ENCODE data around the gene ZNF628.

The ZNF628 gene

GRCh38 chr19:55476100-55476775 is at the start of gene ZNF628:
ZNF628 (plus strand) TSS chr19:55476617; CDS start chr19:55479911, 3,294 bp downstream.
- no peaks in the 10 kb centered on the region for H3K27me3 ChIP-seq (ENCODE audit: control insufficient read depth, insufficient read depth, low read length)
- H3K4me3 ChIP-seq (ENCODE audit: low read depth, low read length), result peak within 1 kb of the TSS; percentile 74
- peaks cover 12% of the 10 kb centered on the region for H3K4me1 ChIP-seq (ENCODE audit: control insufficient read depth, insufficient read depth, low read length)
- H3K9me3 ChIP-seq (ENCODE audit: control insufficient read depth, insufficient read depth, low read length), result no peaks in the 10 kb centered on the region
- H3K9ac ChIP-seq (ENCODE audit: low read depth, low read length), result peak within 1 kb of the TSS; percentile 61
- no peaks in the 10 kb centered on the region for H3K36me3 ChIP-seq (ENCODE audit: control insufficient read depth, insufficient read depth, low read length)

- Histone ChIP-seq H3K9me3 (ENCODE audit: control insufficient read depth, insufficient read depth, low read length) (no peaks in the 10 kb centered on the region), H3K9ac (ENCODE audit: low read depth, low read length) (no peak overlapping the region), H3K27me3 (ENCODE audit: control insufficient read depth, insufficient read depth, low read length) (peaks cover 3% of the 10 kb centered on the region), H3K4me3 (ENCODE audit: low read depth, low read length) (no peak overlapping the region), H3K4me1 (ENCODE audit: control insufficient read depth, insufficient read depth, low read length) (no peaks in the 10 kb centered on the region), H3K36me3 (ENCODE audit: control insufficient read depth, insufficient read depth, low read length) (no peaks in the 10 kb centered on the region)
Measured at GRCh38 chr19:55431183-55431582, 45.2 kb upstream of the ZNF628 start.

GRCh38 chr19:55432241-55432959 is 44.0 kb upstream of the ZNF628 start:
- Histone ChIP-seq H3K9me3 (ENCODE audit: control insufficient read depth, insufficient read depth, low read length) (no peaks in the 10 kb centered on the region), H3K36me3 (ENCODE audit: control insufficient read depth, insufficient read depth, low read length) (no peaks in the 10 kb centered on the region), H3K9ac (ENCODE audit: low read depth, low read length) (no peak overlapping the region), H3K4me1 (ENCODE audit: control insufficient read depth, insufficient read depth, low read length) (no peaks in the 10 kb centered on the region), H3K4me3 (ENCODE audit: low read depth, low read length) (no peak overlapping the region), H3K27me3 (ENCODE audit: control insufficient read depth, insufficient read depth, low read length) (peaks cover 3% of the 10 kb centered on the region)

- H3K4me1 ChIP-seq (ENCODE audit: control insufficient read depth, insufficient read depth, low read length), result no peaks in the 10 kb centered on the region
- no peaks in the 10 kb centered on the region for H3K36me3 ChIP-seq (ENCODE audit: control insufficient read depth, insufficient read depth, low read length)
- no peak overlapping the region for H3K4me3 ChIP-seq (ENCODE audit: low read depth, low read length)
- no peaks in the 10 kb centered on the region for H3K9me3 ChIP-seq (ENCODE audit: control insufficient read depth, insufficient read depth, low read length)
- H3K9ac ChIP-seq (ENCODE audit: low read depth, low read length), result no peak overlapping the region
- peaks cover 6% of the 10 kb centered on the region for H3K27me3 ChIP-seq (ENCODE audit: control insufficient read depth, insufficient read depth, low read length)
Measured at GRCh38 chr19:55433292-55433691, 43.1 kb upstream of the ZNF628 start.

- Histone ChIP-seq H3K4me1 (ENCODE audit: control insufficient read depth, insufficient read depth, low read length) (no peaks in the 10 kb centered on the region), H3K9ac (ENCODE audit: low read depth, low read length) (no peak overlapping the region), H3K36me3 (ENCODE audit: control insufficient read depth, insufficient read depth, low read length) (no peaks in the 10 kb centered on the region), H3K4me3 (ENCODE audit: low read depth, low read length) (no peak overlapping the region), H3K9me3 (ENCODE audit: control insufficient read depth, insufficient read depth, low read length) (no peaks in the 10 kb centered on the region), H3K27me3 (ENCODE audit: control insufficient read depth, insufficient read depth, low read length) (peaks cover 18% of the 10 kb centered on the region)
Measured at GRCh38 chr19:55434356-55434919, 42.0 kb upstream of the ZNF628 start.

- H3K27me3 ChIP-seq (ENCODE audit: control insufficient read depth, insufficient read depth, low read length), result peaks cover 23% of the 10 kb centered on the region
- no peak overlapping the region for H3K4me3 ChIP-seq (ENCODE audit: low read depth, low read length)
- no peak overlapping the region for H3K9ac ChIP-seq (ENCODE audit: low read depth, low read length)
- H3K9me3 ChIP-seq (ENCODE audit: control insufficient read depth, insufficient read depth, low read length), result no peaks in the 10 kb centered on the region
- no peaks in the 10 kb centered on the region for H3K4me1 ChIP-seq (ENCODE audit: control insufficient read depth, insufficient read depth, low read length)
- H3K36me3 ChIP-seq (ENCODE audit: control insufficient read depth, insufficient read depth, low read length), result no peaks in the 10 kb centered on the region
Measured at GRCh38 chr19:55435020-55435419, 41.4 kb upstream of the ZNF628 start.

- Histone ChIP-seq H3K9me3 (ENCODE audit: control insufficient read depth, insufficient read depth, low read length) (no peaks in the 10 kb centered on the region), H3K36me3 (ENCODE audit: control insufficient read depth, insufficient read depth, low read length) (no peaks in the 10 kb centered on the region), H3K27me3 (ENCODE audit: control insufficient read depth, insufficient read depth, low read length) (peaks cover 37% of the 10 kb centered on the region), H3K9ac (ENCODE audit: low read depth, low read length) (no peak overlapping the region), H3K4me1 (ENCODE audit: control insufficient read depth, insufficient read depth, low read length) (peaks cover 6% of the 10 kb centered on the region), H3K4me3 (ENCODE audit: low read depth, low read length) (no peak overlapping the region)
Measured at GRCh38 chr19:55436847-55437246, 39.6 kb upstream of the ZNF628 start.

- peaks cover 36% of the 10 kb centered on the region for H3K27me3 ChIP-seq (ENCODE audit: control insufficient read depth, insufficient read depth, low read length)
Measured at GRCh38 chr19:55437410-55437809, 39.0 kb upstream of the ZNF628 start.

GRCh38 chr19:55439052-55439451 is 37.4 kb upstream of the ZNF628 start:
- Histone ChIP-seq H3K9me3 (ENCODE audit: control insufficient read depth, insufficient read depth, low read length) (no peaks in the 10 kb centered on the region), H3K4me3 (ENCODE audit: low read depth, low read length) (no peak overlapping the region), H3K27me3 (ENCODE audit: control insufficient read depth, insufficient read depth, low read length) (peaks cover 49% of the 10 kb centered on the region), H3K9ac (ENCODE audit: low read depth, low read length) (no peak overlapping the region), H3K4me1 (ENCODE audit: control insufficient read depth, insufficient read depth, low read length) (peaks cover 6% of the 10 kb centered on the region), H3K36me3 (ENCODE audit: control insufficient read depth, insufficient read depth, low read length) (no peaks in the 10 kb centered on the region)

More at GRCh38 chr19:55437410-55437809, 39.0 kb upstream of the ZNF628 start:
- no peak overlapping the region for H3K9ac ChIP-seq (ENCODE audit: low read depth, low read length)
- no peaks in the 10 kb centered on the region for H3K9me3 ChIP-seq (ENCODE audit: control insufficient read depth, insufficient read depth, low read length)
- no peak overlapping the region for H3K4me3 ChIP-seq (ENCODE audit: low read depth, low read length)
- no peaks in the 10 kb centered on the region for H3K36me3 ChIP-seq (ENCODE audit: control insufficient read depth, insufficient read depth, low read length)
- H3K4me1 ChIP-seq (ENCODE audit: control insufficient read depth, insufficient read depth, low read length), result peaks cover 6% of the 10 kb centered on the region

- Histone ChIP-seq H3K36me3 (ENCODE audit: control insufficient read depth, insufficient read depth, low read length) (no peaks in the 10 kb centered on the region), H3K9me3 (ENCODE audit: control insufficient read depth, insufficient read depth, low read length) (no peaks in the 10 kb centered on the region), H3K27me3 (ENCODE audit: control insufficient read depth, insufficient read depth, low read length) (peaks cover 64% of the 10 kb centered on the region), H3K4me3 (ENCODE audit: low read depth, low read length) (peak overlapping the region; percentile 77), H3K4me1 (ENCODE audit: control insufficient read depth, insufficient read depth, low read length) (peaks cover 6% of the 10 kb centered on the region), H3K9ac (ENCODE audit: low read depth, low read length) (no peak overlapping the region)
Measured at GRCh38 chr19:55440411-55441105, 35.9 kb upstream of the ZNF628 start.

GRCh38 chr19:55441319-55441691 is 35.1 kb upstream of the ZNF628 start:
- Histone ChIP-seq H3K9ac (ENCODE audit: low read depth, low read length) (no peak overlapping the region), H3K36me3 (ENCODE audit: control insufficient read depth, insufficient read depth, low read length) (no peaks in the 10 kb centered on the region), H3K4me1 (ENCODE audit: control insufficient read depth, insufficient read depth, low read length) (peaks cover 6% of the 10 kb centered on the region), H3K9me3 (ENCODE audit: control insufficient read depth, insufficient read depth, low read length) (no peaks in the 10 kb centered on the region), H3K4me3 (ENCODE audit: low read depth, low read length) (peak overlapping the region; percentile 77), H3K27me3 (ENCODE audit: control insufficient read depth, insufficient read depth, low read length) (peaks cover 69% of the 10 kb centered on the region)
